Stimulated activated naive CD8-positive, alpha-beta T cell treated with anti-CD3 and anti-CD28 coated beads, Interleukin-15, amount 100 ng/mL, for 72 hours (primary cell): ENCODE results near the gene FAM20C.
A peak's percentile ranks its signal among the peaks of the same experiment; 100 is the strongest.
"Not testable (repeated sequence)": the region's sequence is repeated elsewhere in the genome, so short reads cannot be mapped to it uniquely, and the experiment has no call there.

Source experiments
- ATAC-seq: fragments of 150-1000 bp; cut with Tn5 transposase; 2 replicates; pipeline ENCODE4 v1.10.0; 2021; ENCODE audit warnings: mild to moderate bottlenecking, moderate library complexity
- DNase-seq, 2 donors: peaks; one replicate each; pipeline ENCODE4 v3.0.0; 2021 to 2022
- H3K27ac Mint-ChIP-seq, 2 donors: one replicate each; pipeline ENCODE4 v1.8.0; 2022; ENCODE audit warnings: mild to moderate bottlenecking in 2 of 2, mixed read lengths in 2 of 2, moderate library complexity in 2 of 2
- H3K27me3 Mint-ChIP-seq: one replicate; pipeline ENCODE4 v1.8.0; 2022; ENCODE audit warnings: mixed read lengths
- H3K4me1 Mint-ChIP-seq: one replicate; pipeline ENCODE4 v1.8.0; 2022; ENCODE audit warnings: mild to moderate bottlenecking, mixed read lengths
- H3K4me3 Mint-ChIP-seq, 2 donors: one replicate each; pipeline ENCODE4 v1.8.0; 2022; ENCODE audit warnings: mild to moderate bottlenecking in 2 of 2, mixed read lengths in 2 of 2, moderate library complexity in 1 of 2
- H3K9me3 Mint-ChIP-seq, 2 donors: one replicate each; pipeline ENCODE4 v1.8.0; 2022; ENCODE audit warnings: mixed read lengths in 2 of 2

FAM20C gene

GRCh38 chr7:206351-206750 lies 14.0 kb downstream of the FAM20C start:
- not testable (repeated sequence) for H3K27ac Mint-ChIP-seq, H3K27me3 Mint-ChIP-seq, H3K4me3 Mint-ChIP-seq, H3K4me1 Mint-ChIP-seq, H3K9me3 Mint-ChIP-seq, ATAC-seq, DNase-seq

DNA sequence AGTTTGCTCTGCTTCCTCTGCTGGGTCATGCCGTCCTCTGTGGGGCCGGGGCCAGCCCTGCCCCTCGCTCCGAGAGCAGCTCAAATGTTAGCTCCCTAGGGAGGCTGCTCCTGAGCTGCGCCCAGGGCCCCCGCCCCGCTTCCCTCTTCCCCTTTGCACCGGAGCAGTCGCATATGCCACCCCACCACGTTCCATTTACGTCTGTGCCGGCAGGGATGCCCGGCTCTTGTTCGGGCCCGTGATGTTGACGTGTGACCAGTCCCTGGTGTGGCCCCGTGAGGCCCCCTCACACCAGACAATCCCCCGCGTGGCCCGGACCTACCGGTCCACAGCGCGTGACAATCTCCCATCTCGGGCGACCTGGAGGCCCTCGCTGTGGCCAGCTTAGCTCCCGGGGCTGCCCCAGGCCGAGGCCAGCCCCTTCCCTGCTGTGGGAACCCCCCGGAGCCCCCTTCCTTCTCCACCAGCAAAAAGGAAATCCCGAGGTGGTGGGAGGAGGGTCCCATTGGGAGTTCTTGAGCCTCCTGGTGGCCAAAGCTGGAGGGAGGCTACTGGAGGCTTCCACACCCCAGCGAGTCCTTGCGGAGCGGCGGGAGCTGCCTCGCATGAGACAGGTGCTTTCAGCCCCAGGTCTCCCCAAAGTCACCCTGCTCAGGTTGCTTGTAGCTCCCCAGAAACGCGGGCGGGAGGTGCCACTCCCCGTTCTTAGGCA lies 15.2 kb downstream of the FAM20C start:
- no peaks in the 10 kb centered on the region for H3K4me1 Mint-ChIP-seq
- H3K9me3 Mint-ChIP-seq: no peaks in the 10 kb centered on the region
- DNase-seq (no peak), ATAC-seq (no peak)
- no peaks in the 10 kb centered on the region for H3K27me3 Mint-ChIP-seq
- peak overlapping the region in 1 of 2 donors; percentile 36 for H3K27ac Mint-ChIP-seq
- no peak overlapping the region for H3K4me3 Mint-ChIP-seq

- Mint-ChIP-seq H3K4me3 (no peak overlapping the region), H3K4me1 (no peaks in the 10 kb centered on the region), H3K27ac (peak overlapping the region in 1 of 2 donors; percentile 36)
These were observed 15.8 kb downstream of the FAM20C start for GRCh38 chr7:208130-208673.

GRCh38 chr7:208816-209215 lies 16.4 kb downstream of the FAM20C start:
- ATAC-seq: no peak
- no peak overlapping the region for H3K4me3 Mint-ChIP-seq
- no peaks in the 10 kb centered on the region for H3K9me3 Mint-ChIP-seq
- DNase-seq: no peak
- H3K27me3 Mint-ChIP-seq: no peaks in the 10 kb centered on the region
- no peaks in the 10 kb centered on the region for H3K4me1 Mint-ChIP-seq
- no peak overlapping the region for H3K27ac Mint-ChIP-seq

More at GRCh38 chr7:208130-208673, 15.8 kb downstream of the FAM20C start:
- no peak for DNase-seq
- Mint-ChIP-seq H3K9me3 (no peaks in the 10 kb centered on the region), H3K27me3 (no peaks in the 10 kb centered on the region)
- no peak for ATAC-seq

DNA sequence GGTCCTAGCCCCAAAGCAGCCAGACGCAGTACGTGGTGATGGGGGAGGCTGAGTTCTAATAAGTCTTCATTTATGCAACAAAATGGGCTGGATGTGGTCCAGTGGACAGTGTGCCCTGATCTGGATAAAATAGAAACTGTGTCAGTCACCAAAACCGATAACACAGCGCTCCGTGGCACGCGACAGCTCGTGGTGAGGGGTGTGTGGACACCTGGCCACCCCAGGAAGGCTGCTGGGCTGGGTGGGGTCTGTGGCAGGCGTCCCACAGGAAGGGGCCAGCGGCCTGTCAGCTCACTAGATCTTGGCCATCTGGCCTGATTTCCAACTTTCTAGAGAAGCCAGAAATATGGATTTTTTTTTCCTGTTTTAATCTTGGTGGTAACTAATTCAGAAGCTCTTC lies 17.0 kb downstream of the FAM20C start:
- DNase-seq (no peak), ATAC-seq (no peak)
- H3K27ac Mint-ChIP-seq: no peak overlapping the region
- no peaks in the 10 kb centered on the region for H3K9me3 Mint-ChIP-seq
- no peaks in the 10 kb centered on the region for H3K4me1 Mint-ChIP-seq
- no peaks in the 10 kb centered on the region for H3K27me3 Mint-ChIP-seq
- H3K4me3 Mint-ChIP-seq: no peak overlapping the region

GRCh38 chr7:209906-210305 lies 17.5 kb downstream of the FAM20C start:
- no peak overlapping the region for H3K4me3 Mint-ChIP-seq
- no peak for ATAC-seq

GRCh38 chr7:210401-210925 lies 18.1 kb downstream of the FAM20C start:
- Mint-ChIP-seq H3K27ac (no peak overlapping the region), H3K9me3 (no peaks in the 10 kb centered on the region), H3K27me3 (no peaks in the 10 kb centered on the region), H3K4me3 (no peak overlapping the region), H3K4me1 (no peaks in the 10 kb centered on the region)
- ATAC-seq (no peak), DNase-seq (no peak)

More at GRCh38 chr7:209906-210305, 17.5 kb downstream of the FAM20C start:
- H3K27ac Mint-ChIP-seq: no peak overlapping the region
- H3K4me1 Mint-ChIP-seq: no peaks in the 10 kb centered on the region
- no peaks in the 10 kb centered on the region for H3K27me3 Mint-ChIP-seq
- no peaks in the 10 kb centered on the region for H3K9me3 Mint-ChIP-seq
- DNase-seq: no peak

GRCh38 chr7:211033-211714 lies 18.8 kb downstream of the FAM20C start:
- Mint-ChIP-seq H3K4me3 (no peak overlapping the region), H3K27me3 (no peaks in the 10 kb centered on the region)
- peak; percentile 23 for ATAC-seq

DNA sequence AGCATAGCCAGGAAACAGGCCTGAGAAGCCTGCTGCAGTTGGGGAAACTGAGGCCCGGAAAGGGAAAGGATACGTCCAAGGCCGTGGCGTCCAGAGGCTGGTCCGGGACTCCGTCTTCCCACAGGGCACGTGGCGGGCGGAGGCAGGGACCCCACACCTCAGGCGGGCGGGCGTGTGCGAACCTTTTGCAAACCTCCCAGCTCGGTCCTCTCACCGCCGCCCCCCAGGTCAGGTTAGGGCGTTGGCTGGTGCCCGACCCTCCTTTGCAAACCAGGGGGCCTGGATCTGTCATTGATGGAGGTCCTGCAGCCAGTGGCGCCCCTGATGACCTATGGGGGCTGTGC lies 19.3 kb downstream of the FAM20C start:
- Mint-ChIP-seq H3K27ac (no peak overlapping the region), H3K4me1 (no peaks in the 10 kb centered on the region), H3K9me3 (no peaks in the 10 kb centered on the region), H3K4me3 (no peak overlapping the region), H3K27me3 (no peaks in the 10 kb centered on the region)
- DNase-seq (no peak), ATAC-seq (peak; percentile 5)

More at GRCh38 chr7:211033-211714, 18.8 kb downstream of the FAM20C start:
- no peak for DNase-seq
- Mint-ChIP-seq H3K9me3 (no peaks in the 10 kb centered on the region), H3K27ac (no peak overlapping the region), H3K4me1 (no peaks in the 10 kb centered on the region)

DNA sequence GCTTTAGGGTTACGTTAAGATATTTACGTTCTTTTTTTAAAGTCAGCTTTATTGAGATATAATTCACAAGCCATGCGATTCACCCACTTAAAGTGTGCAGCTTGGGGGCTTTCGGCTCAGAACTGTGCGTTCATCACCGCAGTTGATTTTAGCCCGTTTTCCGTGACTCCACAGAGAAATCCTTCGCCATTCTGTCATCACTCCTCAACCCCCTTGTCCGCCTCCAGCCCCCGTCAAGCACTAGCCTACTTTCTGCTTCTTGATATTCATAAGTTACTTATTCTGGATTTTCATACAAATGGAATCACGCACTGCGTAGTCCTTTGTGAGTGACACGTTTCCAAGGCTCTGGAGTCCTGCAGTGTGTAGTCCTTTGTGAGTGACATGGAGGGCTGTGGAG lies 20.4 kb downstream of the FAM20C start:
- no peak overlapping the region for H3K27ac Mint-ChIP-seq
- ATAC-seq (no peak), DNase-seq (no peak)
- H3K27me3 Mint-ChIP-seq: no peaks in the 10 kb centered on the region
- H3K9me3 Mint-ChIP-seq: no peaks in the 10 kb centered on the region
- H3K4me1 Mint-ChIP-seq: no peaks in the 10 kb centered on the region
- no peak overlapping the region for H3K4me3 Mint-ChIP-seq

DNA sequence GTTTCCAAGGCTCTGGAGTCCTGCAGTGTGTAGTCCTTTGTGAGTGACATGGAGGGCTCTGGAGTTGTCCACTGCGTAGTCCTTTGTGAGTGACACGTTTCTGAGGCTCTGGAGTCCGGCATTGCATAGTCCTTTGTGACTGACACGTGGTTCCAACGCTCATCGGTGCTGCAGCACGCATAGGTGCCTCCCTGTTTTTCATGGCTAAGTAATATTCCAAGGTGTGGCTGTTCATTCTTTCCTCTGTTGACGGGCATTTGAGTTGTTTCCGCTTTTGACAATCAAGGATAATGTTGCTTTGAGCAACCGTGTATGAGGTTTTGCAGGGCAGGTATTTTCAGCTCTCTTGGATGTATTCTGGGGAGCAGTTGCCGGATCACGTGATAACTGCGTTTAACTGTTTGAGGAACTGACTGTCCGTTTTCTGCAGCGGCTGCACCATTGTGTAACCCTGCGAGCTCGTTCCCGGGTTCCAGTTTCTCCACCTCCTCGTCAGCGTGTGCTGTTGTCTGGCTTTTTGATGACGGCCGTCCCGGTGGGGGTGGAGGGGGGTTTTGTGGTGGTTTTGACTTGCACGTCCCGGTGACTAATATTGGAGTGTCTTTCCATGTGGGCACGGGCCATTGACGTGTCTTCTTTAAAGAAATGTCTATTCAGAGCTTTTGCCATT lies 21.1 kb downstream of the FAM20C start:
- H3K27me3 Mint-ChIP-seq: no peaks in the 10 kb centered on the region
- no peaks in the 10 kb centered on the region for H3K9me3 Mint-ChIP-seq
- no peaks in the 10 kb centered on the region for H3K4me1 Mint-ChIP-seq
- ATAC-seq: no peak
- H3K27ac Mint-ChIP-seq: no peak overlapping the region
- DNase-seq: no peak
- no peak overlapping the region for H3K4me3 Mint-ChIP-seq

DNA sequence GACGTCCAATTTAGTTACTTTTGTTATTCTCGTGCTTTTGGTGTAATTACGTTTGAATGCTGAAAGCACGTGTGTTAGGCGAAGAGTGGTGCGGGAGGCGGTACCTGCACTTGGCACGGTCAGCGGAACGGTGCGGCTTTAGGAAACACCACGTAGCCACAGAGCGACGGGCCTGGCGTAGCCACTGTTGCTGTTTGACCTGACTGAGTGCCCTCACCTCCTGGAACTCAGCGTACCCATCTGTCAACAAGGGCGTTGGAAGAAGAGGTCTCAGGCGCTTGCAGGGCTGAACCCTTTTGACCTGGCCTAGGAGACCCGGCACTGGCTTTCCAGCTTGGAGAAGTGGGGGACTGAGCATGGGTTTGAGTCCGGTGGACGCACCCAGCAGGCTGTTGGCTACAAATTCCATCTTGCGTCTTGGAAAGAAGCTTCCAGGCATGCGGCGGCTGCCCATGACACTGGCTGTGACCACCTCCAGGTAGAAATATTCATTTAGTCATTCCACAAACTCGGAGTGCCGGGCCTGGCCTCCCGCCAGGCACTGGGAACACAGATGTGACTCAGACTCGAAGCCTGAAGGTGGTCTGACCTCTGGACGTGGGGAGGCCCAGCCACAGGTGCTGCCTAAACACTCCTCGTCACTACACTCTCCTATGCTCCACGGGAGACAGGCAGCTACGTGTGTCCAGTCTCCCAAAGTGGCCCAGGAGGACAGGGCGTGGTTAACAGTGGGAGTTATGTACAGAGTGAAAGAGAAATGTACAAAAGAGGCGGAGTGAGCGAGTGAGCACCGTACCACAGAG lies 22.2 kb downstream of the FAM20C start:
- no peak for ATAC-seq
- no peak for DNase-seq
- Mint-ChIP-seq H3K27me3 (no peaks in the 10 kb centered on the region), H3K27ac (no peak overlapping the region), H3K4me1 (no peaks in the 10 kb centered on the region), H3K4me3 (no peak overlapping the region), H3K9me3 (no peaks in the 10 kb centered on the region)

DNA sequence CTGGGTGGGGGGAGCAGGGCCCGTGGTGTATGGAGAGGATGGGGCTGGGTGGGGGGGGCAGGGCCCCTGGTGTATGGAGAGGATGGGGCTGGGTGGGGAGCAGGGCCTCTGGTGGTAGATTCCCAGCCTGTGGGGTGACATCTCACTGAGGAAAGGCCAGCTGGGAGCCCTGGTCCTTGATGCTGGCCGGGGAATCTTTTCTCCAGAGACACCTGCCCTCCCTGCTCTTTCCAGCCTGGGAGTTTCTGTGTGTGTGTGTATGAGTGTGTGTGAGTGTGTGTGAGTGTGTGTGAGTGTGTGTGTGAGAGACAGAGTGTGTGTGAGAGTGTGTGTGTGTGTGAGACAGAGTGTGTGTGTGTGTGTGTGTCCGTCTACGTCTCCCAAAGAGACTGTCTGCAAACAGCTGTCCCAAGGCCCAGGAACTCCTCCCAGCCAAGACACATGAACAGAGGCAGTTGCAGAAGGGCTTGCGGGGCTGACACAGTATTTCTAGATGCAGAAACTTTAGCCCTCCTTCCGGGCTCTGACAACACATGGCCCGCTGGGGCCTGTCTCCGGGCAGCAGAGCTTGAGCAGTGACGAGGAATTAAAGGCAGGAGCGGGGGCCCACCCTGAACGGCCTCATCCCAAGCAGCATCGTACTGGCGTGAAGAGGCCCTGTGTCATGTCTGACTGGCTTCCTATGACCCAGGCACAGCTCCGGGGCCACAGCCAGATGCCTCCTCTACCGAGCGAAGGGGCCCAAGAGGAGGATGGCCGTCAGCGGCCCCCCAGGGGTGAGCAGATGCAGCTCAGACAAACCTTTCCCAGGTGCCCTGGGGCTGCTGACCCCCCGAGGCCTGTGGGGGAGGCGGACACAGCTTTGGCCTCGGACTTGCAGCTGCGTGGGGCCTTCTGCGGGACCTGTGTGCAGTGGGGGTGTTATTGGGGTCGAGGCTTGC lies 24.3 kb downstream of the FAM20C start:
- Mint-ChIP-seq H3K27me3 (no peaks in the 10 kb centered on the region), H3K9me3 (no peaks in the 10 kb centered on the region), H3K4me1 (no peaks in the 10 kb centered on the region), H3K27ac (no peak overlapping the region), H3K4me3 (no peak overlapping the region)
- DNase-seq (no peak), ATAC-seq (no peak)

- DNase-seq (no peak), ATAC-seq (no peak)
- H3K27me3 Mint-ChIP-seq: no peaks in the 10 kb centered on the region
- no peaks in the 10 kb centered on the region for H3K9me3 Mint-ChIP-seq
- H3K4me1 Mint-ChIP-seq: no peaks in the 10 kb centered on the region
- no peak overlapping the region for H3K27ac Mint-ChIP-seq
- no peak overlapping the region for H3K4me3 Mint-ChIP-seq
These were observed 25.4 kb downstream of the FAM20C start for GRCh38 chr7:217781-218180.
